Endothelial cell of umbilical vein (primary cell): ENCODE results near the gene BAG5. TPM values are rescaled to one million over a fixed set of nuclear protein-coding genes. Genes with fewer than 3 reads are reported as not detected.

ENCODE experiments used
- BruUV-seq: library from RNA; stranded (reverse); fragments of 400-500 nt; replicated peaks from 2 replicates; lab custom pipeline; 2021; lab: Mats Ljungman, UMichigan
- CTCF ChIA-PET: fragments of 300-600, 350-600 bp; sonication (Branson Sonifier 250); formaldehyde crosslinking; loops from one replicate; lab custom pipeline; 2021; ENCODE audit warnings: antibody characterized with exemption, inconsistent platforms; lab: Charles Lee
- POLR2A ChIA-PET: fragments of 300-600, 350-600 bp; sonication (Branson Sonifier 250); formaldehyde crosslinking; loops from one replicate; lab custom pipeline; 2021; ENCODE audit warnings: antibody characterized with exemption, inconsistent platforms; lab: Charles Lee
- DNase-seq: peaks from one replicate; pipeline ENCODE4 v3.0.0-alpha.2; 2011; ENCODE audit warnings: low read depth, low spot score
- FAIRE-seq: peaks from 2 replicates; lab custom pipeline; 2011; peaks lifted over from hg19 to GRCh38; lab: Jason Lieb, UNC
- H2AFZ ChIP-seq: 2 replicates; pipeline ENCODE4 v1.6.0; 2012; ENCODE audit warnings: low read depth, low read length, control low read depth, inconsistent platforms
- H3K27ac ChIP-seq: 2 replicates; pipeline ENCODE4 v1.5.1; 2011; ENCODE audit warnings: low read depth, mild to moderate bottlenecking, control low read depth, low read length, moderate library complexity; ENCODE audit not compliant: insufficient read depth
- H3K27me3 ChIP-seq, 2 experiments: 2 replicates each; pipeline versions ENCODE4 v1.6.0 to v1.6.1; 2011; ENCODE audit warnings: low read length in 2 of 2, mixed read lengths in 1 of 2; ENCODE audit not compliant: control insufficient read depth in 2 of 2, insufficient read depth in 2 of 2
- H3K36me3 ChIP-seq, 2 experiments: 2 replicates in 1 of 2; 3 replicates in 1 of 2; pipeline ENCODE4 v1.5.1; 2011; ENCODE audit warnings: low read length in 2 of 2, mild to moderate bottlenecking in 1 of 2, moderate library complexity in 1 of 2; ENCODE audit not compliant: control insufficient read depth in 2 of 2, insufficient read depth in 2 of 2; ENCODE audit errors: extremely low read depth in 1 of 2
- H3K4me1 ChIP-seq: 3 replicates; pipeline ENCODE4 v1.5.1; 2011; ENCODE audit warnings: mild to moderate bottlenecking, low read length; ENCODE audit not compliant: control insufficient read depth, insufficient read depth; ENCODE audit errors: extremely low read depth
- H3K4me2 ChIP-seq: 2 replicates; pipeline ENCODE4 v1.6.1; 2011; ENCODE audit warnings: low read length, control low read depth, mixed read lengths; ENCODE audit not compliant: insufficient read depth
- H3K4me3 ChIP-seq, 3 experiments: fragments of 200-600 bp in 1 of 3; sonication (generic), shearing (Covaris generic) in 1 of 3; replicated peaks in 1 of 3; 2 replicates each; pipeline ENCODE4 v1.5.1; 2011 to 2016; ENCODE audit warnings: control low read depth in 3 of 3, low read length in 3 of 3, mild to moderate bottlenecking in 2 of 3, inconsistent platforms in 1 of 3, low read depth in 1 of 3, moderate library complexity in 1 of 3; ENCODE audit not compliant: insufficient read depth in 1 of 3
- H3K79me2 ChIP-seq: 2 replicates; pipeline ENCODE4 v1.6.0; 2012; ENCODE audit warnings: low read length, inconsistent platforms; ENCODE audit not compliant: control insufficient read depth, insufficient read depth
- H3K9ac ChIP-seq: replicated peaks from 2 replicates; pipeline ENCODE3; 2011; ENCODE audit warnings: low read length, control low read depth; ENCODE audit not compliant: insufficient read depth; ENCODE audit errors: extremely low read depth
- H3K9me1 ChIP-seq: replicated peaks from 3 replicates; pipeline ENCODE4 v1.6.0; 2011; ENCODE audit warnings: mild to moderate bottlenecking, low read length; ENCODE audit not compliant: control insufficient read depth, insufficient read depth; ENCODE audit errors: extremely low read depth
- H3K9me3 ChIP-seq: replicated peaks from 2 replicates; pipeline ENCODE4 v1.5.1; 2012; ENCODE audit warnings: low read length, inconsistent platforms; ENCODE audit not compliant: control insufficient read depth, insufficient read depth
- H4K20me1 ChIP-seq: replicated peaks from 2 replicates; pipeline ENCODE3; 2011; ENCODE audit warnings: mild to moderate bottlenecking, low read length; ENCODE audit not compliant: control insufficient read depth, insufficient read depth; ENCODE audit errors: extremely low read depth
- EZH2 ChIP-seq: IDR thresholded peaks from 2 replicates; pipeline ENCODE4 v1.6.1; 2012; ENCODE audit warnings: borderline replicate concordance, low read depth, mild to moderate bottlenecking, moderate library complexity, low read length, inconsistent platforms; ENCODE audit not compliant: severe bottlenecking
- FOS ChIP-seq: IDR thresholded peaks from 2 replicates; pipeline ENCODE4 v1.6.1; 2011; ENCODE audit warnings: mild to moderate bottlenecking, low read length, moderate library complexity, borderline replicate concordance; ENCODE audit not compliant: insufficient read depth
- GATA2 ChIP-seq: IDR thresholded peaks from 2 replicates; pipeline ENCODE4 v1.7.0; 2011; ENCODE audit warnings: low read depth, mild to moderate bottlenecking, moderate library complexity, mixed read lengths, low read length; ENCODE audit not compliant: insufficient read length, insufficient read depth
- JUN ChIP-seq: IDR thresholded peaks from 2 replicates; pipeline ENCODE4 v1.6.1; 2011; ENCODE audit warnings: borderline replicate concordance, low read depth; ENCODE audit not compliant: insufficient read length, insufficient read depth
- MAX ChIP-seq: IDR thresholded peaks from 2 replicates; pipeline ENCODE4 v1.6.1; 2011; ENCODE audit not compliant: insufficient read depth, insufficient read length
- MYC ChIP-seq: IDR thresholded peaks from one replicate; pipeline ENCODE4 v1.6.1; 2011; ENCODE audit warnings: mild to moderate bottlenecking, low read depth, low read length
- POLR2A ChIP-seq: IDR thresholded peaks from 2 replicates; pipeline ENCODE4 v1.6.1; 2012; ENCODE audit warnings: low read depth, mild to moderate bottlenecking, control low read depth, low read length
- POLR2AphosphoS5 ChIP-seq: IDR thresholded peaks from 2 replicates; pipeline ENCODE4 v1.6.1; 2012; ENCODE audit warnings: low read depth, mild to moderate bottlenecking, control low read depth, low read length, moderate library complexity; ENCODE audit not compliant: insufficient read depth
- dilution Hi-C: fragments of 300-500 bp; cut with MboI; formaldehyde crosslinking; loops from one replicate; pipeline ENCODE4 v1.15.0; 2019; ENCODE audit warnings: low sequenced_read_pairs; ENCODE audit not compliant: extremely low pct_ligation_motif_present
- intact Hi-C: fragments of 100-400 bp; cut with micrococcal nuclease; formaldehyde crosslinking; loops from one replicate; pipeline ENCODE4 v1.10.0; 2022
- polyA plus RNA-seq, 4 experiments: library from polyadenylated mRNA; depleted of rRNA in 3 of 4; stranded (reverse) in 3 of 4; unstranded in 1 of 4; fragments of >200 nt; gene quantifications; 2 replicates each; pipeline versions ENCODE4 v1.2.1 to v1.2.3, GENCODE V29; 2011 to 2012; ENCODE audit warnings: missing spikeins in 1 of 4
- total RNA-seq: library from RNA; stranded (reverse); gene quantifications from 2 replicates; pipeline ENCODE4 v1.2.3, GENCODE V29; 2021
- TF ChIP-seq, protein P1 (sequence below), 2 donors: IDR thresholded peaks; 1 replicate in 1 of 2; 2 replicates in 1 of 2; pipeline ENCODE4 v1.5.1; 2011; ENCODE audit warnings: low read length in 2 of 2, mild to moderate bottlenecking in 2 of 2, moderate library complexity in 2 of 2, control low read depth in 1 of 2, inconsistent platforms in 1 of 2, low read depth in 1 of 2; ENCODE audit not compliant: insufficient read depth in 1 of 2; ENCODE audit errors: extremely low read depth in 1 of 2

Gene BAG5
- total and polyA plus RNA-seq, 2 donors (not counting 3 experiments of a cell fraction or from before 2014, with no cell fraction given) = 6.3 to 32.5 TPM

DNA sequence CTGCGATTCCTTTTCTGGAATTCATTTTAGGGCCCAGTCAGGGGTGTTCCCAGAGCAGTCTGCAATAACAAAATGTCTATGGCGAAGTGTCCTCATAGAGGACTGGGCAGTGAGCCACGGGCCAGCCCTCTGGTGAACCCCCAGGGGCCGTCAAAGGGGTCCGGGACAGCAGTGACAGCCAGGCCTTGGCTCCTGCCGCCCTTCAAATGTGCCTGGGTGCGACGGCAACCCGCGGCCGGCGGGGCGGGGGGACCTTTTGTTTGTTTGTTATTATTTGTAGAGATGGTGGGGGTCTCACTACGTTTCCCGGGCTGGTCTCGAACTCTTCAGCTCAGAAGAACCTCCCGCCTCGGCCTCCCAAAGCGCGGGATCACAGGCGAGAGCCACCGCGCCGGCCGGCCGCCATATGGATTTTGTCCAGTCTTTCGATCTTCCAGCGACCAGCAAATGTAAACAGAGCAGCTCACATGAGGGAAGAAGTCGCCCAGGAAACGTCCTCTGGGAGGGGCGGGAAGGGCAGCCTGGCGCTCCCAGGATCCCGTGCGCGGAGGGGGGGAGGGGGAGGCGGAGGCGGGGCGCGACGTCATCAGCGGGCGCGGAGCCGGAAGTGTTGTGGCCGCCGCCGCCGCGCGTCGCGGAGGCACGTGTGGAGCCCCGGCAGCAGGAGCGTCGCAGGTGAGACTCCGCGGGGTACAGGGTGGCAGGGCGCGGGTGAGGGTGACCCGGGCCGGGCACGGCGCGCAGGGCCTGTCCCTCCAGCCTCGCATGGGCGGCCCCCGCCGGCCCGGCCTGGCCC, 33.7 kb downstream of the BAG5 start, which contains the start of gene TRMT61A:
Gene TRMT61A (plus strand): TSS at position 610 of the 796 bp plus-strand sequence. CDS start 783 bp downstream, outside the sequence.
- Histone ChIP-seq H3K9me1 (no peaks in the 10 kb centered on the region), H3K4me3 (peak within 1 kb of the TSS; percentile 73 to 94 (median 78)), H4K20me1 (no peaks in the 10 kb centered on the region), H3K27me3 (peaks cover 6% of the 10 kb centered on the region in 2 experiments), H3K4me2 (peak within 1 kb of the TSS; percentile 75), H3K27ac (peak within 1 kb of the TSS; percentile 43), H3K36me3 (peaks cover 0 to 2% of the 10 kb centered on the region in 2 experiments), H3K4me1 (peaks cover 8% of the 10 kb centered on the region), H3K9me3 (no peaks in the 10 kb centered on the region), H3K9ac (peak within 1 kb of the TSS; percentile 74), H3K79me2 (peaks cover 21% of the 10 kb centered on the region), H2AFZ (peak within 1 kb of the TSS; percentile 91)
- dilution Hi-C loops = no loop called here
- intact Hi-C loops = loop anchor here (5.0 kb wide), 1 partner anchor 34 kb away; the partner anchor contains the start of genes BAG5 and COA8
- BruUV-seq = TSS peak; percentile 89
- ChIA-PET CTCF (interaction anchor here (1.1 to 4.8 kb wide), 4 partner anchors 10 to 29 kb away, joined by 3 to 49 read pairs (median 4); no protein-coding TSS in a partner anchor), POLR2A (interaction anchor here (0.9 to 1.4 kb wide), 2 partner anchors 12 to 33 kb away, joined by 3 read pairs; partner anchors contain the start of gene BAG5)
- TF ChIP-seq JUN (no peak), FOS (no peak), GATA2 (no peak), EZH2 (no peak), MYC (peak; percentile 44), POLR2AphosphoS5 (peak; percentile 73), POLR2A (no peak), MAX (peak; percentile 84)
- TF ChIP-seq, protein P1, sequence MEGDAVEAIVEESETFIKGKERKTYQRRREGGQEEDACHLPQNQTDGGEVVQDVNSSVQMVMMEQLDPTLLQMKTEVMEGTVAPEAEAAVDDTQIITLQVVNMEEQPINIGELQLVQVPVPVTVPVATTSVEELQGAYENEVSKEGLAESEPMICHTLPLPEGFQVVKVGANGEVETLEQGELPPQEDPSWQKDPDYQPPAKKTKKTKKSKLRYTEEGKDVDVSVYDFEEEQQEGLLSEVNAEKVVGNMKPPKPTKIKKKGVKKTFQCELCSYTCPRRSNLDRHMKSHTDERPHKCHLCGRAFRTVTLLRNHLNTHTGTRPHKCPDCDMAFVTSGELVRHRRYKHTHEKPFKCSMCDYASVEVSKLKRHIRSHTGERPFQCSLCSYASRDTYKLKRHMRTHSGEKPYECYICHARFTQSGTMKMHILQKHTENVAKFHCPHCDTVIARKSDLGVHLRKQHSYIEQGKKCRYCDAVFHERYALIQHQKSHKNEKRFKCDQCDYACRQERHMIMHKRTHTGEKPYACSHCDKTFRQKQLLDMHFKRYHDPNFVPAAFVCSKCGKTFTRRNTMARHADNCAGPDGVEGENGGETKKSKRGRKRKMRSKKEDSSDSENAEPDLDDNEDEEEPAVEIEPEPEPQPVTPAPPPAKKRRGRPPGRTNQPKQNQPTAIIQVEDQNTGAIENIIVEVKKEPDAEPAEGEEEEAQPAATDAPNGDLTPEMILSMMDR (IDR thresholded peaks at IDR 0.05; ENCODE audit: extremely low read depth in 1 of 2, insufficient read depth in 1 of 2, low read depth in 1 of 2, low read length in 2 of 2) = no peak
- peak; percentile 49 for DNase-seq
- FAIRE-seq = peak; percentile 86
